ENCODE results near the gene MPHOSPH8.

Gene MPHOSPH8

GRCh38 chr13:19597523-19597922 lies 35.9 kb upstream of the MPHOSPH8 start:
- TF ChIP-seq TAF1 (IDR thresholded peaks at IDR 0.05; ENCODE audit: borderline replicate concordance, insufficient read depth, low read length): no peak
- TF ChIP-seq SIN3A (IDR thresholded peaks at IDR 0.05; ENCODE audit: borderline replicate concordance, insufficient read depth, low read length): no peak
- TF ChIP-seq REST (IDR thresholded peaks at IDR 0.05; ENCODE audit: insufficient read depth in 1 of 2, low read depth in 2 of 2, low read length in 2 of 2): no peak
- TF ChIP-seq POLR2AphosphoS5 (IDR thresholded peaks at IDR 0.05; ENCODE audit: low read depth, low read length): no peak

GRCh38 chr13:19601749-19602725 lies 31.4 kb upstream of the MPHOSPH8 start:
- TF ChIP-seq POLR2AphosphoS5 (IDR thresholded peaks at IDR 0.05; ENCODE audit: low read depth, low read length) (no peak), FOXP2 (optimal IDR thresholded peaks at IDR 0.05; ENCODE audit: borderline replicate concordance, extremely low read depth, extremely low read length, insufficient read depth) (peak; percentile 17)

GRCh38 chr13:19604306-19604705 lies 29.2 kb upstream of the MPHOSPH8 start:
- TF ChIP-seq POLR2AphosphoS5 (IDR thresholded peaks at IDR 0.05; ENCODE audit: low read depth, low read length) (no peak), SIN3A (IDR thresholded peaks at IDR 0.05; ENCODE audit: borderline replicate concordance, insufficient read depth, low read length) (no peak), TAF1 (IDR thresholded peaks at IDR 0.05; ENCODE audit: borderline replicate concordance, insufficient read depth, low read length) (no peak), REST (IDR thresholded peaks at IDR 0.05; ENCODE audit: insufficient read depth in 1 of 2, low read depth in 2 of 2, low read length in 2 of 2) (no peak), FOXP2 (optimal IDR thresholded peaks at IDR 0.05; ENCODE audit: borderline replicate concordance, extremely low read depth, extremely low read length, insufficient read depth) (no peak)

- TF ChIP-seq TAF1 (IDR thresholded peaks at IDR 0.05; ENCODE audit: borderline replicate concordance, insufficient read depth, low read length): no peak
- TF ChIP-seq POLR2AphosphoS5 (IDR thresholded peaks at IDR 0.05; ENCODE audit: low read depth, low read length): no peak
- TF ChIP-seq SIN3A (IDR thresholded peaks at IDR 0.05; ENCODE audit: borderline replicate concordance, insufficient read depth, low read length): no peak
- TF ChIP-seq FOXP2 (optimal IDR thresholded peaks at IDR 0.05; ENCODE audit: borderline replicate concordance, extremely low read depth, extremely low read length, insufficient read depth): no peak
Measured at GRCh38 chr13:19605161-19605955, 28.1 kb upstream of the MPHOSPH8 start.

GRCh38 chr13:19606152-19606551 lies 27.3 kb upstream of the MPHOSPH8 start:
- TF ChIP-seq SIN3A (IDR thresholded peaks at IDR 0.05; ENCODE audit: borderline replicate concordance, insufficient read depth, low read length): no peak
- TF ChIP-seq REST (IDR thresholded peaks at IDR 0.05; ENCODE audit: insufficient read depth in 1 of 2, low read depth in 2 of 2, low read length in 2 of 2): no peak
- TF ChIP-seq TAF1 (IDR thresholded peaks at IDR 0.05; ENCODE audit: borderline replicate concordance, insufficient read depth, low read length): no peak
- TF ChIP-seq POLR2AphosphoS5 (IDR thresholded peaks at IDR 0.05; ENCODE audit: low read depth, low read length): no peak
- TF ChIP-seq FOXP2 (optimal IDR thresholded peaks at IDR 0.05; ENCODE audit: borderline replicate concordance, extremely low read depth, extremely low read length, insufficient read depth): no peak
